GM12875 (cell line): ENCODE results near the gene AMER2.

Experiments
- H3K4me3 ChIP-seq: one replicate; pipeline ENCODE4 v1.5.1; 2011; ENCODE audit warnings: low read depth, low read length, control low read depth
- TF ChIP-seq, protein P1 (sequence below): IDR thresholded peaks from 2 replicates; pipeline ENCODE4 v1.5.1; 2011; ENCODE audit warnings: low read depth, mild to moderate bottlenecking, control low read depth, inconsistent platforms, low read length, moderate library complexity, borderline replicate concordance; ENCODE audit not compliant: insufficient read depth

The AMER2 gene, protein sequence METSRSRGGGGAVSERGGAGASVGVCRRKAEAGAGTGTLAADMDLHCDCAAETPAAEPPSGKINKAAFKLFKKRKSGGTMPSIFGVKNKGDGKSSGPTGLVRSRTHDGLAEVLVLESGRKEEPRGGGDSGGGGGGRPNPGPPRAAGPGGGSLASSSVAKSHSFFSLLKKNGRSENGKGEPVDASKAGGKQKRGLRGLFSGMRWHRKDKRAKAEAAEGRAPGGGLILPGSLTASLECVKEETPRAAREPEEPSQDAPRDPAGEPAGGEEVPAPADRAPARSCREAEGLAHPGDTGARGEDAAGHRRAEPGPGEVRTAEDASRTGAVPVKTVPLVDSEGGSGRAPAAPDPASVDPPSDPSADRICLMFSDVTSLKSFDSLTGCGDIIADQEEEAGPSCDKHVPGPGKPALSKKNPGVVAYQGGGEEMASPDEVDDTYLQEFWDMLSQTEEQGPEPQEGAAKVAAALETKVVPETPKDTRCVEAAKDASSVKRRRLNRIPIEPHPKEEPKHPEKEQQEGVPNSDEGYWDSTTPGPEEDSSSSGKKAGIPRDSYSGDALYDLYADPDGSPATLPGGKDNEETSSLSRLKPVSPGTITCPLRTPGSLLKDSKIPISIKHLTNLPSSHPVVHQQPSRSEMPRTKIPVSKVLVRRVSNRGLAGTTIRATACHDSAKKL

DNA sequence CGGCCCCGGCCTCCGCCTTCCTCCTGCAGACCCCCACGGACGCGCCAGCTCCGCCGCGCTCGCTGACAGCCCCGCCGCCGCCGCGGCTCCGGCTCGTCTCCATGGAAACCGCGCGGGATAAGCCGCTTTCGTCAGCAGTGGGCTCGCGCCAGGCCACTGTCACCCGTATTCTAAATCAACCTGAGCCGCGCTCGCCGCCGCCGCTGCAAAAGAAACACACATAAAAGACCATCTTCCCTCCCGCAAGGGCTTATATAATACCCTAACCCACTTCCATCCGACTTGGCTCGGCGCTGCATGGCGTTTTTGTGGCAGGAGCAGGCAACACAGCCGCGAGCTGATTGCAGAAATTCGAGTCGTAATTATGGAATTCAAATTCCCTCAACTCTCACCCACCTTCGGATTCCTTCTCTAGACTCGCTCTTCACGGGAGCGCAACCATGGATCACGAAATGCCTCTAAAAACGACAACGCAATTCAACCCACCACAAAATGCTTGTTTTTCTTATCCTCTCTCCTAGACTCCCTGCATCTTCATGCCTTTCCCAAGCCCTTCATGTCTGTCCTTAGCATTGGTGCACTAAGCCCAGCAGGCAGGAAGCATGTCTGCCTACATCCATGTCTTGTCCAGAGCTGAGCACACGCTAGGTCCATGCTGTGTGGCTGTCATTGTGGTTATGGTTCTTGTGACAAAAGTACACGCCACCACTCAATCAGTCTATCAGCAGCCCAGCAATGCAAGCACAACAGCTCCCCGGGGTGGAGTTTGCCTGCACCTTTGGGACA lies at the start of gene AMER2:
TSS of gene AMER2 (minus strand) at position 772 of the 786 bp plus-strand sequence. CDS start at position 103, 669 bp downstream.
- peak within 1 kb of the TSS; percentile 51 for H3K4me3 ChIP-seq
- TF ChIP-seq, protein P1, sequence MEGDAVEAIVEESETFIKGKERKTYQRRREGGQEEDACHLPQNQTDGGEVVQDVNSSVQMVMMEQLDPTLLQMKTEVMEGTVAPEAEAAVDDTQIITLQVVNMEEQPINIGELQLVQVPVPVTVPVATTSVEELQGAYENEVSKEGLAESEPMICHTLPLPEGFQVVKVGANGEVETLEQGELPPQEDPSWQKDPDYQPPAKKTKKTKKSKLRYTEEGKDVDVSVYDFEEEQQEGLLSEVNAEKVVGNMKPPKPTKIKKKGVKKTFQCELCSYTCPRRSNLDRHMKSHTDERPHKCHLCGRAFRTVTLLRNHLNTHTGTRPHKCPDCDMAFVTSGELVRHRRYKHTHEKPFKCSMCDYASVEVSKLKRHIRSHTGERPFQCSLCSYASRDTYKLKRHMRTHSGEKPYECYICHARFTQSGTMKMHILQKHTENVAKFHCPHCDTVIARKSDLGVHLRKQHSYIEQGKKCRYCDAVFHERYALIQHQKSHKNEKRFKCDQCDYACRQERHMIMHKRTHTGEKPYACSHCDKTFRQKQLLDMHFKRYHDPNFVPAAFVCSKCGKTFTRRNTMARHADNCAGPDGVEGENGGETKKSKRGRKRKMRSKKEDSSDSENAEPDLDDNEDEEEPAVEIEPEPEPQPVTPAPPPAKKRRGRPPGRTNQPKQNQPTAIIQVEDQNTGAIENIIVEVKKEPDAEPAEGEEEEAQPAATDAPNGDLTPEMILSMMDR, result no peak

DNA sequence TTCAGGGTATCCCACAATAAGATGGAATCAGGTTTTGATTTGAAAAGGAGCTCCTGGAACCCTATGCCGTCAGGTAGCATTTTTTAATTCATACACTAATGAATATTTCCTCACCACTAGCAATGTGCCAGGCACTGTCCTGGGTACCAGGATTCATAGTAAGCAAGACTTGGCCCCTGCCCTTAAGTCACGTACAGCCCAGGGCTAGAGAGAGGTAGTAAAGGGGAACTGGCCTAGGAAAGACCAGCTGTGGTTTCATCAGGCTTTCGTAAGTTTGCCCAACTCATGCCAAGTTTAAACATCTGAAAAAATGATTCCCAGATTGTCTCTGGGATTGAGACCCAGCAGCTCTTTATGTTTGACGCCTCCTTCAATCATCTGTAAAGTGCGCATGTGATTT lies 45.9 kb upstream of the AMER2 start:
- no peak overlapping the region for H3K4me3 ChIP-seq
- TF ChIP-seq, protein P1, result no peak

DNA sequence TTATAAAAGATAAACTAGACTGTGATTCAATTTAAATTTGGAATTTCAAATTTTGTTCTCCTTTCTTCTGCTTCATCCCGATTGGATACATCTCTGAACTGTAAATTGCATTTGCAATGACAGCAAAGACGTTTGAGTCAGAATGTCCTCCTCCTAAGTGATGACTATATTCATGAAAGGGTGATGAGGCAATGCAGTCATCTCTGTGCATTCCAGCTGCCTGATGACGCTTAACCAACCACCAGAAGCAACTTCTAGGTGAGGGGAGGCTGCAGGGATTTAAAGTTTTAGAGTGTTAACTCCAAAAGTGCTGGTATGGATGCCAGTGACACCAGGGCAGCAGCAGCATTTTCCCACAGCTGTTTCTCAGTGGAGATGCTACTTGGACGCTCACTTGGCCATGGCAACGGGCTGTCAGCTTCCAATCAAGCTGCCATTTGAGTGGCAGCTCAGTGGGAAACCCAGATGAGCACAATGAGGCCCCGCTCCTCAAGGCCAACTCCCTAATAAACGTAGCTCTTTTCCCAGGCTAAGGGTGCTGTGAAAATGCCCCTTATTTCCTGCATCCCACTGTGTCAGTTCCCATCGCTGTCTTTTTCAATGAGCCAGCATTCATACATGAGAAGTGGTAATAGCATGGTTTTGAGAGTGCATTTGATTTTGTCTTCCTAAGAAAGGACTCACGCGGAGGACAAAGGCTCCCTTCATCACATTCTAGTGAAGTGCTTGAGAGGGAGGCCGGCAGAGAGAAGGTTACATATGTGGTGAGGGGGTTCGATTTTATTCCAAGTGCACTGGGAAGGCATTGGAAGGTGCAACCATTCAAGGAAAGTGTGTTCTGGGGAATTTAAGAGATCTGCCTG lies 45.2 kb upstream of the AMER2 start:
- TF ChIP-seq, protein P1, result no peak
- H3K4me3 ChIP-seq, result no peak overlapping the region

DNA sequence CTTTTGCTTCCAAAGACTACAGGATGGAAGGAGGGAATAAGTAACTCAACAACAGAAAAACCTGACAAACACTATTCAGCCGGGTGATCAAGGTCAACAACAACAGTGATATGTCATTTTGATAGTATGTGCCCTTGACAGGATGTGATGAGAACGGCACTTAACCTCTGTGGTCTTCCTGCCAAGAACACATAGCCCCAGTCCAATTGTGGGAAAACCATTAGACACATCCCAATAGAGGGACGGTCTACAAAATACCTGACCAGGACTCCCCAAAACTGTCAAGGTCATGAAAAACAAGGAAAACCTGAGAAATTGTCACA lies 43.1 kb upstream of the AMER2 start:
- H3K4me3 ChIP-seq, result no peak overlapping the region
- TF ChIP-seq, protein P1, result no peak

DNA sequence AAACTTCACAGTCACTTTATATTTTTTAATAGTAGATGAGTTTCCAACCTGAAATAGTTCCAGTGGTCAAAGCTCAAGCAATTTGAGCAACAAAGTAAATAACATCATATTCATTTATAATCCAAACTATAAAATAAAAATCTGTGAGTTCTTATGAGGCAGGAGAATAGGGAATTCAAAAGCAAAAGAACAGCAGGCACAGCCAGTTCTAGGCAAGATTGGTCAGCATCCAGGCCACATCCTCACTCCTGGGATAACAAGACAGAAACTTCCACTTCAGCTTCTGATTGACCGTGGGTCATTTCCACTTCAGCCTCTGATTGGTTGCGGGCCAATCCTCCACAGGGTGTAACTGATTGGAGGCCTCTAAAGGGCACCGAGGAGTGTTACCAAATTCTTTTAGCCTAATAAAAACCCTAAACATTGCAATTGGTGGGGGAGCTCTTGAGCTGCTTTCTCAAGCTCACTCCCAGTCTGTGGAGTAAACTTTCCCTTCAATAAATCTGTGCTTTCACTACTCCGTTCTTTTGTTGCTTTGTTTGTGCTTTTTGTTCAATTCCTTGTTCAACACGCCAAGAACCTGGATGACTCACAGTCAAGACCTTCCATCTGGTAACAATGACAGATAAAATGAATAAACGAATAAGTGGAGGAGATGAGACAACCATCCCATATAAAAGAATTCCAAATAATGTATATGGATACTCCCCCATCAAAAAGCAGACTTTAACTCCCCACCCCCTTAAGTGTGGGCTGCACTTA lies 42.6 kb upstream of the AMER2 start:
- TF ChIP-seq, protein P1, result no peak
- H3K4me3 ChIP-seq, result no peak overlapping the region

DNA sequence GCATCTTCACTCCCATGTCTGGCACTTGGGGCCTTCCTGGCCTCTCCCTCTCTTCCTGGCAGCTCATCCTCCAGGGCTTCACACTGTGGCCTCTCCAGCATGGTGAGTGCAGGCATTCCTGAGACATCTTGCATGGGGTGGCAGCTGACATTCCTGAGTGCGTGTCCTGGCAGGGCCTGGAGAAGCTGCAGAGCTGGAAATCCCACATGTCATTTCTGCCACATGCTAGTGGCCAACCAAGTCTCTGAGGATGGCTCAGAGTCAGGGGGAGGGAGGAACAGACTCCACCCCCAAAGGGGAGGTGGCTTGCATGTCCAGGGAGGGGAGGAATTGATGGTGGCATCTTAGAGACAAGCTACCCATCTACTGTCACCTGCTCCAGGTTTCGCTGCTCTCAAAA lies 41.6 kb upstream of the AMER2 start:
- no peak overlapping the region for H3K4me3 ChIP-seq
- TF ChIP-seq, protein P1, result no peak
